HepG2 (cell line): ENCODE data around the gene BACE1-AS. TPM values are rescaled to one million over a fixed set of nuclear protein-coding genes. Genes with fewer than 3 reads are reported as not detected.

Experiments used
- ATAC-seq: fragments of 200-7000 bp; cut with Tn5 transposase; 3 replicates; pipeline ENCODE4 v1.9.1; 2020; ENCODE audit warnings: mild to moderate bottlenecking, moderate library complexity
- BruUV-seq: library from RNA; stranded (reverse); fragments of 400-500 nt; replicated peaks from 2 replicates; lab custom pipeline; 2021; lab: Mats Ljungman, UMichigan
- CTCF ChIA-PET: fragments of 300-600 bp; formaldehyde crosslinking; extraction: SDS; loops from one replicate; lab custom pipeline; 2021; ENCODE audit warnings: low total read pairs, inconsistent platforms, low intra/inter-chr PET ratio; lab: Yijun Ruan, JAX
- POLR2A ChIA-PET: fragments of 350-600 bp; sonication (Branson Sonifier 250); formaldehyde crosslinking; loops from one replicate; lab custom pipeline; 2020; ENCODE audit warnings: antibody characterized with exemption, inconsistent platforms; lab: Yijun Ruan, JAX
- DNase-seq: peaks from one replicate; pipeline ENCODE4 v3.0.0-alpha.2; 2015; ENCODE audit warnings: low spot score
- FAIRE-seq: peaks from 3 replicates; lab custom pipeline; 2011; peaks lifted over from hg19 to GRCh38; lab: Jason Lieb, UNC
- H2AFZ ChIP-seq: one replicate; pipeline ENCODE4 v1.6.1; 2011; ENCODE audit warnings: low read length, inconsistent platforms
- H3K27ac ChIP-seq: fragments of 300-600 bp; 3 replicates; pipeline ENCODE4 v1.8.0; 2011; ENCODE audit warnings: mixed run types, mild to moderate bottlenecking, mixed read lengths, low read length, inconsistent platforms; ENCODE audit not compliant: insufficient read depth; ENCODE audit errors: extremely low read length
- H3K27me3 ChIP-seq, 2 experiments: fragments of 200-600 bp in 1 of 2; 2 replicates in 1 of 2; 3 replicates in 1 of 2; pipeline versions ENCODE4 v1.6.0 to v1.8.0; 2011; ENCODE audit warnings: low read length in 2 of 2, mild to moderate bottlenecking in 2 of 2, moderate library complexity in 2 of 2, inconsistent platforms in 1 of 2; ENCODE audit not compliant: insufficient read depth in 2 of 2, control insufficient read depth in 1 of 2
- H3K36me3 ChIP-seq, 2 experiments: fragments of 200-600 bp in 1 of 2; replicated peaks in 1 of 2; 2 replicates in 1 of 2; 3 replicates in 1 of 2; pipeline versions ENCODE4 v1.5.1 to v1.8.0; 2011; ENCODE audit warnings: low read length in 2 of 2, inconsistent platforms in 1 of 2; ENCODE audit not compliant: insufficient read depth in 2 of 2, control insufficient read depth in 1 of 2
- H3K4me1 ChIP-seq: 2 replicates; pipeline ENCODE4 v1.5.1; 2012; ENCODE audit warnings: low read length, inconsistent platforms; ENCODE audit not compliant: insufficient read depth
- H3K4me2 ChIP-seq: 2 replicates; pipeline ENCODE4 v1.6.0; 2011; ENCODE audit warnings: low read depth, low read length, inconsistent platforms
- H3K4me3 ChIP-seq, 3 experiments: fragments of 200-600 bp in 1 of 3; sonication (generic), shearing (Covaris generic) in 1 of 3; replicated peaks in 1 of 3; 2 replicates each; pipeline ENCODE4 v1.5.1; 2011 to 2016; ENCODE audit warnings: low read length in 3 of 3, inconsistent platforms in 2 of 3, low read depth in 2 of 3, mild to moderate bottlenecking in 2 of 3, control low read depth in 1 of 3, mixed read lengths in 1 of 3; ENCODE audit not compliant: insufficient read depth in 1 of 3
- H3K79me2 ChIP-seq: one replicate; pipeline ENCODE4 v1.6.1; 2011; ENCODE audit warnings: low read length, inconsistent platforms; ENCODE audit not compliant: insufficient read depth
- H3K9ac ChIP-seq: 2 replicates; pipeline ENCODE4 v1.6.0; 2011; ENCODE audit warnings: mild to moderate bottlenecking, low read depth, low read length, inconsistent platforms; ENCODE audit not compliant: insufficient read depth
- H3K9me3 ChIP-seq: 2 replicates; pipeline ENCODE4 v1.5.1; 2012; ENCODE audit warnings: mild to moderate bottlenecking, low read length
- H4K20me1 ChIP-seq: 2 replicates; pipeline ENCODE4 v1.6.0; 2011; ENCODE audit warnings: inconsistent platforms, mild to moderate bottlenecking, low read length, moderate library complexity; ENCODE audit not compliant: insufficient read depth
- AHR ChIP-seq: IDR thresholded peaks from 2 replicates; pipeline ENCODE4 v1.6.1; 2018; ENCODE audit warnings: missing genetic modification reagents, missing compliant biosample characterization
- ATRX ChIP-seq: sonication (generic); formaldehyde crosslinking; IDR thresholded peaks from 2 replicates; pipeline ENCODE4 v1.4.0; 2020; ENCODE audit warnings: missing genetic modification reagents, borderline replicate concordance
- CC2D1A ChIP-seq: sonication (generic); formaldehyde crosslinking; IDR thresholded peaks from 2 replicates; pipeline ENCODE4 v1.8.1; 2023; ENCODE audit warnings: mild to moderate bottlenecking, missing genetic modification reagents
- DMAP1 ChIP-seq: IDR thresholded peaks from 2 replicates; pipeline ENCODE4 v1.6.1; 2016
- DPF2 ChIP-seq: sonication (generic); formaldehyde crosslinking; IDR thresholded peaks from 2 replicates; pipeline ENCODE4 v1.4.0; 2020; ENCODE audit warnings: mild to moderate bottlenecking, low read depth, missing genetic modification reagents, borderline replicate concordance
- ELF1 ChIP-seq: sonication (generic); formaldehyde crosslinking; IDR thresholded peaks from 2 replicates; pipeline ENCODE4 v1.4.0; 2020; ENCODE audit warnings: missing genetic modification reagents
- HNF4A ChIP-seq: sonication (generic); formaldehyde crosslinking; IDR thresholded peaks from 2 replicates; pipeline ENCODE4 v1.4.0; 2020; ENCODE audit warnings: missing genetic modification reagents
- JARID2 ChIP-seq: sonication (generic); formaldehyde crosslinking; IDR thresholded peaks from 2 replicates; pipeline ENCODE4 v1.8.1; 2023; ENCODE audit warnings: missing genetic modification reagents, inconsistent platforms; ENCODE audit not compliant: insufficient replicate concordance
- MYNN ChIP-seq: sonication (generic); formaldehyde crosslinking; IDR thresholded peaks from 2 replicates; pipeline ENCODE4 v1.4.0; 2020; ENCODE audit warnings: mild to moderate bottlenecking, low read depth, missing genetic modification reagents
- MZF1 ChIP-seq: sonication (generic); formaldehyde crosslinking; IDR thresholded peaks from 2 replicates; pipeline ENCODE4 v1.8.1; 2023; ENCODE audit warnings: mild to moderate bottlenecking, missing genetic modification reagents, borderline replicate concordance
- SP2 ChIP-seq: sonication (generic); formaldehyde crosslinking; IDR thresholded peaks from 2 replicates; pipeline ENCODE4 v1.5.1; 2020; ENCODE audit warnings: mild to moderate bottlenecking, missing genetic modification reagents
- SP5 ChIP-seq: IDR thresholded peaks from 2 replicates; pipeline ENCODE4 v1.6.1; 2016; ENCODE audit warnings: low read depth, borderline replicate concordance
- TBX2 ChIP-seq: sonication (generic); formaldehyde crosslinking; IDR thresholded peaks from 2 replicates; pipeline ENCODE4 v1.5.0; 2020; ENCODE audit warnings: missing genetic modification reagents, mild to moderate bottlenecking, borderline replicate concordance
- ZMYM3 ChIP-seq: sonication (generic); formaldehyde crosslinking; IDR thresholded peaks from 2 replicates; pipeline ENCODE4 v1.5.1; 2020; ENCODE audit warnings: mild to moderate bottlenecking, missing genetic modification reagents
- ZNF607 ChIP-seq: sonication (generic); formaldehyde crosslinking; IDR thresholded peaks from 2 replicates; pipeline ENCODE4 v1.5.1; 2020; ENCODE audit warnings: missing genetic modification reagents, mild to moderate bottlenecking, borderline replicate concordance
- ZNF7 ChIP-seq: IDR thresholded peaks from 2 replicates; pipeline ENCODE4 v1.6.1; 2016; ENCODE audit warnings: missing biosample characterization, missing genetic modification reagents
- ZNF749 ChIP-seq: sonication (generic); formaldehyde crosslinking; IDR thresholded peaks from 2 replicates; pipeline ENCODE4 v1.8.0; 2022; ENCODE audit warnings: mild to moderate bottlenecking, missing genetic modification reagents, moderate library complexity, borderline replicate concordance
- ZNF768 ChIP-seq: sonication (generic); formaldehyde crosslinking; IDR thresholded peaks from 2 replicates; pipeline ENCODE4 v1.4.0; 2020; ENCODE audit warnings: missing genetic modification reagents
- WGBS: methylation state at CpG from one replicate; pipeline ENCODE4 v1.1.6; 2017; ENCODE audit warnings: low lambda C conversion rate; 5-methylcytosine and 5-hydroxymethylcytosine counted together
- in situ Hi-C: cut with HindIII; loops from 2 replicates; pipeline ENCODE4 v1.10.0; 2017; ENCODE audit warnings: low pct_unique_long_range_greater_than_20kb; ENCODE audit not compliant: extremely low pct_ligation_motif_present
- intact Hi-C: fragments of 100-400 bp; cut with micrococcal nuclease; formaldehyde crosslinking; loops from one replicate; pipeline ENCODE4 v1.10.0; 2022; ENCODE audit not compliant: unreplicated experiment
- polyA plus RNA-seq, 8 experiments: library from polyadenylated mRNA; depleted of rRNA in 3 of 8; stranded (reverse) in 7 of 8; unstranded in 1 of 8; fragments of >200 nt; fragmentation: Illumina TruSeq in 4 of 8; extraction: Trizol in 4 of 8; gene quantifications; 2 replicates each; pipeline versions ENCODE4 v1.2.1 to v1.2.3, GENCODE V29; 2011 to 2016; ENCODE audit warnings: low read depth in 4 of 8, missing spikeins in 1 of 8, mixed read lengths in 1 of 8; ENCODE audit not compliant: insufficient read depth in 1 of 8
- total RNA-seq, 5 experiments: library from RNA; depleted of rRNA; stranded (reverse); fragments of >200 nt; fragmentation: Illumina TruSeq; extraction: Trizol; gene quantifications; 2 replicates each; pipeline ENCODE4 v1.2.3, GENCODE V29; 2016; ENCODE audit warnings: low read depth in 1 of 5
- TF ChIP-seq, protein P1 (sequence below): sonication (generic); formaldehyde crosslinking; IDR thresholded peaks from 2 replicates; pipeline ENCODE4 v1.5.0; 2020; ENCODE audit warnings: missing genetic modification reagents
- TF ChIP-seq, protein P2 (sequence below): sonication (generic); formaldehyde crosslinking; IDR thresholded peaks from 2 replicates; pipeline ENCODE4 v1.8.0; 2022; ENCODE audit warnings: mild to moderate bottlenecking, missing genetic modification reagents, moderate library complexity
- TF ChIP-seq, protein P3 (sequence below), 2 experiments: sonication (generic) in 1 of 2; formaldehyde crosslinking in 1 of 2; IDR thresholded peaks; 2 replicates each; pipeline versions ENCODE4 v1.5.1 to v1.6.1; 2011 to 2020; ENCODE audit warnings: borderline replicate concordance in 1 of 2, low read depth in 1 of 2, low read length in 1 of 2, mild to moderate bottlenecking in 1 of 2, missing genetic modification reagents in 1 of 2, moderate library complexity in 1 of 2

The BACE1-AS gene
- total and polyA plus RNA-seq, 2 of the 13 experiments (the other 11 are each of a cell fraction or from before 2014, with no cell fraction given): 2.0 to 3.9 TPM

DNA sequence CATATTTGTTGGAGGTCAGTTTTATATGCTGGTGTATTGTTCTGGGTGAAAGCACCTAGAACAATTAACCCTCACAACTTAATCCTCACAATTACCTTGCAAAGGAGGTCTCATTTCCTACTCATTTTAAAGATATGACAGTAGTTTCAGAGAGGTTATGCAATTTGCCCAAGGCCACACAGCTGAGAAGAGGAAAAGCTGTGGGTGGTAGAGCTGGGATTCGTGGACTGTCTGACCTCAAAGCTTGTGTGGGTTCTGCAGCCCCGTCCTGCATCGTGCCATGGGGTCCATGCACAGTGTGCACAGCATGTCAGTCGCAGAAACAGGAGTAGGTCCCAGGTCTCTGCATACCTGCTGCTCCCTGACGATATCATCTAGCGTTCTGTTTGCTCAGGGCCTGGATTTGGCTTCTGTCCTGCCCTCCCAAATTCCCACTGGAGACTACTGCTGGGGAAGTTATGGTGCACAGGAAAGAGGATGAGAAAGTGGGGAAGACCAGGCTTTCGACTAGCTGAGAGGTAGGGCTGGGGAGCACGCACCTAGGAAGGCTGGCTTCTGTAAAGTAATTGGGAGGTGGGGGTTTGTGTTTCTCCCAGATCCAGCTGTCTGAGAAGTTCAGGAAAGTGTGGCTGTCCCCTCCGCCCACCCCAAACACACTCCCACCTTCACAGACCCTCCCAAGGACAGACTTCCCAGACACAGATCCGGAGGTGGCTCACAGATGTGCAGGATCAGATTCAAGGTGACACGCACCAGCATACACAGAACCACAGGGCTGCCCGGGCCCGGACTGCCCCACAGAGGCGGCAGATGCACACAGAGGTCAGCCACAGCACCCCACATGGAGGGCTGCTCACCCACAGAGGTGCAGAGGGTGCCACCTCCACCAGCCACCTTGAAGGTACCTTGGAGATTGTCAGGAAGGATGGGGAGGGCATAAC, 23.0 kb downstream of the BACE1-AS start:
- H3K36me3 ChIP-seq: no peaks in the 10 kb centered on the region
- H3K4me3 ChIP-seq: peak overlapping the region; percentile 74 to 90 (median 88)
- H2AFZ ChIP-seq: no peak overlapping the region
- H3K4me1 ChIP-seq: peaks cover 56% of the 10 kb centered on the region
- ChIA-PET CTCF (no interaction called here), POLR2A (interaction anchor here (2.2 to 5.8 kb wide), 2 partner anchors 12 to 14 kb away, joined by 18 to 62 read pairs; partner anchors contain the start of gene CEP164)
- WGBS: 61% methylated on average over 8 of the region's 14 CpGs
- intact Hi-C loops (no loop called here), in situ Hi-C loops (no loop called here)
- no peak for DNase-seq
- H3K27me3 ChIP-seq: no peaks in the 10 kb centered on the region; a peak in 1 of 5 replicates
- peaks cover 4% of the 10 kb centered on the region for H3K79me2 ChIP-seq
- H4K20me1 ChIP-seq: no peaks in the 10 kb centered on the region
- ATAC-seq: peak; percentile 34
- FAIRE-seq: no peak
- H3K9ac ChIP-seq: no peak overlapping the region
- peak overlapping the region; percentile 100 for H3K4me2 ChIP-seq
- H3K27ac ChIP-seq: no peak overlapping the region
- no peaks in the 10 kb centered on the region for H3K9me3 ChIP-seq
- no TSS peak for BruUV-seq
- no peak for TF ChIP-seq AHR
- TF ChIP-seq JARID2: no peak
- TF ChIP-seq, protein P1, sequence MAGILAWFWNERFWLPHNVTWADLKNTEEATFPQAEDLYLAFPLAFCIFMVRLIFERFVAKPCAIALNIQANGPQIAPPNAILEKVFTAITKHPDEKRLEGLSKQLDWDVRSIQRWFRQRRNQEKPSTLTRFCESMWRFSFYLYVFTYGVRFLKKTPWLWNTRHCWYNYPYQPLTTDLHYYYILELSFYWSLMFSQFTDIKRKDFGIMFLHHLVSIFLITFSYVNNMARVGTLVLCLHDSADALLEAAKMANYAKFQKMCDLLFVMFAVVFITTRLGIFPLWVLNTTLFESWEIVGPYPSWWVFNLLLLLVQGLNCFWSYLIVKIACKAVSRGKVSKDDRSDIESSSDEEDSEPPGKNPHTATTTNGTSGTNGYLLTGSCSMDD (CRISPR knock-in tag): no peak
- no peak for TF ChIP-seq SP2 (CRISPR knock-in tag)
- TF ChIP-seq CC2D1A (CRISPR knock-in tag): no peak
- no peak for TF ChIP-seq ZNF607 (CRISPR knock-in tag)
- TF ChIP-seq, protein P2, sequence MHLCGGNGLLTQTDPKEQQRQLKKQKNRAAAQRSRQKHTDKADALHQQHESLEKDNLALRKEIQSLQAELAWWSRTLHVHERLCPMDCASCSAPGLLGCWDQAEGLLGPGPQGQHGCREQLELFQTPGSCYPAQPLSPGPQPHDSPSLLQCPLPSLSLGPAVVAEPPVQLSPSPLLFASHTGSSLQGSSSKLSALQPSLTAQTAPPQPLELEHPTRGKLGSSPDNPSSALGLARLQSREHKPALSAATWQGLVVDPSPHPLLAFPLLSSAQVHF (CRISPR knock-in tag): no peak
- TF ChIP-seq ZNF768 (CRISPR knock-in tag): peak; percentile 98
- no peak for TF ChIP-seq ELF1 (CRISPR knock-in tag)
- 0 out of 2 replicates have a peak, but pooled peaks have one; percentile 40 for TF ChIP-seq TBX2 (CRISPR knock-in tag)
- no peak for TF ChIP-seq SP5 (CRISPR knock-in tag)
- TF ChIP-seq MYNN (CRISPR knock-in tag): no peak
- TF ChIP-seq ZNF7 (CRISPR knock-in tag): peak; percentile 88
- TF ChIP-seq, protein P3, sequence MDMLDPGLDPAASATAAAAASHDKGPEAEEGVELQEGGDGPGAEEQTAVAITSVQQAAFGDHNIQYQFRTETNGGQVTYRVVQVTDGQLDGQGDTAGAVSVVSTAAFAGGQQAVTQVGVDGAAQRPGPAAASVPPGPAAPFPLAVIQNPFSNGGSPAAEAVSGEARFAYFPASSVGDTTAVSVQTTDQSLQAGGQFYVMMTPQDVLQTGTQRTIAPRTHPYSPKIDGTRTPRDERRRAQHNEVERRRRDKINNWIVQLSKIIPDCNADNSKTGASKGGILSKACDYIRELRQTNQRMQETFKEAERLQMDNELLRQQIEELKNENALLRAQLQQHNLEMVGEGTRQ (IDR thresholded peaks at IDR 0.05; ENCODE audit: low read depth, low read length): no peak
- TF ChIP-seq, protein P3 (CRISPR knock-in tag; IDR thresholded peaks at IDR 0.05; ENCODE audit: borderline replicate concordance): no peak
- no peak for TF ChIP-seq MZF1
- TF ChIP-seq HNF4A (CRISPR knock-in tag): no peak
- TF ChIP-seq ZNF749 (CRISPR knock-in tag): 0 out of 2 replicates have a peak, but pooled peaks have one; percentile 50
- TF ChIP-seq DMAP1 (CRISPR knock-in tag): no peak
- no peak for TF ChIP-seq ATRX (CRISPR knock-in tag)
- TF ChIP-seq DPF2 (CRISPR knock-in tag): no peak
- TF ChIP-seq ZMYM3: 0 out of 2 replicates have a peak, but pooled peaks have one; percentile 50
